Cardiac muscle cell (in vitro differentiated cells and primary cell): ENCODE data around the gene ASB10. TPM values are rescaled to one million over a fixed set of nuclear protein-coding genes. Genes with fewer than 3 reads are reported as not detected.

ENCODE experiments used
- DNase-seq, 2 donors: peaks; one replicate each; pipeline versions ENCODE4 v3.0.0 to v3.0.0-alpha.2; 2010 to 2017; ENCODE audit warnings: low read depth in 1 of 2, low spot score in 1 of 2
- H3K27ac ChIP-seq: fragments of 200-600 bp; sonication (generic); 2 replicates; pipeline ENCODE4 v1.5.1; 2016
- H3K27me3 ChIP-seq: fragments of 200-600 bp; sonication (generic); 2 replicates; pipeline ENCODE4 v1.6.0; 2016; ENCODE audit warnings: control low read depth
- H3K36me3 ChIP-seq: fragments of 200-600 bp; sonication (generic); 2 replicates; pipeline ENCODE4 v1.5.1; 2016; ENCODE audit warnings: control low read depth
- H3K4me1 ChIP-seq: fragments of 200-600 bp; sonication (generic); 2 replicates; pipeline ENCODE4 v1.8.1; 2017; ENCODE audit warnings: low read depth, mild to moderate bottlenecking, mixed run types
- H3K4me3 ChIP-seq: fragments of 200-600 bp; sonication (generic); 2 replicates; pipeline ENCODE4 v1.5.1; 2016; ENCODE audit warnings: mild to moderate bottlenecking
- H3K9me3 ChIP-seq: fragments of 200-600 bp; sonication (generic); 2 replicates; pipeline ENCODE4 v1.5.1; 2017; ENCODE audit warnings: low read depth, mild to moderate bottlenecking, control low read depth
- CTCF ChIP-seq: IDR thresholded peaks from 2 replicates; pipeline ENCODE4 v1.5.1; 2012; ENCODE audit warnings: low read depth, mild to moderate bottlenecking, low read length
- polyA plus RNA-seq: library from polyadenylated mRNA; unstranded; fragments of >200 nt; fragmentation: Nextera tagmentation; extraction: Ambion mirVana; gene quantifications from 2 replicates; pipeline ENCODE4 v1.2.1, GENCODE V29; 2016
- total RNA-seq: library from RNA; depleted of rRNA; stranded (reverse); fragments of >200 nt; gene quantifications from 2 replicates; pipeline ENCODE4 v1.2.3, GENCODE V29; 2016

The ASB10 gene
- total and polyA plus RNA-seq, 2 experiments from 2014 or later = 1.0 TPM; not detected in 1

DNA sequence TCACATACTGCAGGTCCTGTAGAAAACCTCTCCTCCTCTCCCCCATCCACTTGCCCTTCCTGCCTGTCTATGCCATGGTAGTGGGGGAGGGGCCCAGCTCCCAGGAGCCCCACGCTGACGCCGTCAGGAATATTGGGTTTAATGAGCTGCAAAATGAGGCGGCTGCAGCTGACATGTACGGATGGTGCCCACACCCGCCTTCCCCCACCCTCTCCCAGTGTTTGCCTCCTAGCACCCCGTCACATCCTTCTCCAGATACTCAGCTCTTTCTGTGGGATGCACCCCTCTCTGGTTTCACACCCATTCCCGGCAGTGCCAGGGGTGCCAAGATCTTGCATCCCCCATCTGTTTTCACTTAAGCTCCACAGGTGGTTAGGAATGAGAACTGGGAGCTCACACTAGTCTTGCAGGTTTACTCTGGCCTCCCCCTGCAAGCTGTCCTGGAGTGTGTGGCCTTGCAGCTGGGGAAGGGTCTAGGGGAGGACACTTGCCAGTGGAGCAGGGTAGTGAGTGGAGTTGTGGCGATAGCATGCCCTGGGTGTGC is 45.7 kb downstream of the ASB10 start:
- no peaks in the 10 kb centered on the region for H3K27me3 ChIP-seq
- no peak overlapping the region for H3K4me3 ChIP-seq
- peaks cover 7% of the 10 kb centered on the region for H3K36me3 ChIP-seq
- peak overlapping the region; percentile 47 for H3K27ac ChIP-seq
- TF ChIP-seq CTCF = no peak
- DNase-seq = no peak
- peaks cover 61% of the 10 kb centered on the region for H3K4me1 ChIP-seq
- no peaks in the 10 kb centered on the region for H3K9me3 ChIP-seq

DNA sequence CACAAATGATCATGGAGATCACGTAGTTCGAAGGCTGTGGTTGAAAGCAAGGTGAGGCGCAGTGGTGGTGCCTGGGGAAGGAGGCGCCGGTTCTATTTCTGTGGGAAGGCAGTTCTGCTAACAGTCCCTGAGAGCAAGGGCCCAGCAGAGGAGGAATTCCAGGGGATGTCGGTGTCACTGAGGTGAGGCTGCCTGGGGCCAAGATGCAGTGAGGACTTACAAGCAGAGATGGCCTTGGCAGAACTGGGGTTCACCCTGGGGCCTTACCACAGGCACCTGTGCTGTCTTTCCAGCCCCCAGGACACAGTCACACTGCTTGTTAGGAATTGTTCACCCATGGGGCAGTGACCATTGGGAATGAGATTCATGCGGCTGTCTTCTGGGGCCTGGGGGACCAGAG is 46.2 kb downstream of the ASB10 start:
- Histone ChIP-seq H3K36me3 (peaks cover 7% of the 10 kb centered on the region), H3K9me3 (no peaks in the 10 kb centered on the region), H3K4me1 (peaks cover 61% of the 10 kb centered on the region), H3K4me3 (no peak overlapping the region), H3K27ac (no peak overlapping the region), H3K27me3 (no peaks in the 10 kb centered on the region)
- DNase-seq = no peak
- no peak for TF ChIP-seq CTCF

- H3K36me3 ChIP-seq = peaks cover 7% of the 10 kb centered on the region
- peaks cover 61% of the 10 kb centered on the region for H3K4me1 ChIP-seq
- no peak overlapping the region for H3K4me3 ChIP-seq
Observed at GRCh38 chr7:151139791-151140190, 47.3 kb downstream of the ASB10 start.

DNA sequence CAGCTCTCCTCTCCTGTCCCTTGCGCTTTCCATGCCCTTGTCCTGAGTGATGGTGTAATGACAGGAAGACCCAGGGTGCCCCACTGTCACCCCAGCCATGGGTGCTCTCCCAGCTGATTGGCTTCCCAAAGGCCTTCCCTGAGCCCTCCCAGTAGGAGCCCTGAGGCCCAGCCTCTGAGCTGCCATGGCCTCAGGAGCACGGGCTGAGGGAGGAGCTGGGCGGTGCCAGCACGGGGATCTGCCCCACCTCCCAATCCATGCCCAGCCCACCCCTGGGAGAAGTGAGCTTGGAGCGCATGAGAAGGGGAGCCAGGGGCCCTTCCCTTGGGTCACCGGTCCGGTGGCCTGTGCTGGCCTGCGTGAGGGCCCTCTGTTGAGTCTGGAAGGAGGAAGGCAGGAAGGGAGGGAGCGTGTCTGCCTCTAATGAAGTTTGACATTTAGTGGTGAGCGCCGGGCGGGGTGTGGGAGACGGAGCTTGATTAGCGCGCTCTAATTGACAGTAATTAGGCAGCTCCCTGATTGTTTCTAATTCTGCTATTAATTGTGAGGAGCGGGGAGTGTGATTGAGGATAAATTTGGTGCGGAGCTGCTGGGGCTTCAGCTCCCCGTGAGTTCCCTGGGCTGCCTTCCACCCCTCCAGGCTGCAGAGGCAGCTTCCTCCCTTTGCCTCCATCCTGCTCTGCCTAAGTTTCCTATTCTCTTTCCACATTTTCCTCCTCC is 47.8 kb downstream of the ASB10 start:
- Histone ChIP-seq H3K36me3 (peaks cover 10% of the 10 kb centered on the region), H3K27me3 (no peaks in the 10 kb centered on the region), H3K27ac (no peak overlapping the region), H3K9me3 (no peaks in the 10 kb centered on the region), H3K4me1 (peaks cover 61% of the 10 kb centered on the region), H3K4me3 (no peak overlapping the region)
- no peak for TF ChIP-seq CTCF
- DNase-seq = no peak

More at GRCh38 chr7:151139791-151140190, 47.3 kb downstream of the ASB10 start:
- no peak for DNase-seq
- no peak overlapping the region for H3K27ac ChIP-seq
- no peaks in the 10 kb centered on the region for H3K27me3 ChIP-seq
- no peak for TF ChIP-seq CTCF
- no peaks in the 10 kb centered on the region for H3K9me3 ChIP-seq

- Histone ChIP-seq H3K4me3 (no peak overlapping the region), H3K9me3 (no peaks in the 10 kb centered on the region), H3K27ac (peak overlapping the region; percentile 93), H3K36me3 (peaks cover 6% of the 10 kb centered on the region), H3K27me3 (no peaks in the 10 kb centered on the region), H3K4me1 (peaks cover 61% of the 10 kb centered on the region)
- TF ChIP-seq CTCF = no peak
- peak in 1 of 2 donors; percentile 46 for DNase-seq
Observed at GRCh38 chr7:151138153-151138851, 48.7 kb downstream of the ASB10 start.
